ENCODE results near the gene IL1RAPL2.

Gene IL1RAPL2

DNA sequence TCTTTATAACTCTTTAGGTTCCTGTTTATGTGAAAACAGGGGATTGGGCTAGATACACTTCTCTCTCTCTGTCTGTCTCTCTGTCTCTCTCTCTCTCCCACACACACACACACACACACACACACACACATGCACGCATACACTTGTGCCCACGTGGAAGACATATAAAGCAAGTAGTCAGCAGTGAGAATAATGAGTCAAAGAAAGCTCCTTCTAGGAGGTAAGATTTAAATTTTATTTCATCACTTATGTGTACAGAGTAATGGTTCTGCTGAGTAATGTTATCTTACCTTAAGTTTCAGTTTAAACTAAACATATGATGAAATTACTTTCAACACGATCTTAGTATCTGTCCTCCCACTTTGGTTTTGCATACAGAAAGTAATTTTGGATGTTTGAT, 897.5 kb downstream of the IL1RAPL2 start:
- DNase-seq (ENCODE audit: low read depth) = no peak

DNA sequence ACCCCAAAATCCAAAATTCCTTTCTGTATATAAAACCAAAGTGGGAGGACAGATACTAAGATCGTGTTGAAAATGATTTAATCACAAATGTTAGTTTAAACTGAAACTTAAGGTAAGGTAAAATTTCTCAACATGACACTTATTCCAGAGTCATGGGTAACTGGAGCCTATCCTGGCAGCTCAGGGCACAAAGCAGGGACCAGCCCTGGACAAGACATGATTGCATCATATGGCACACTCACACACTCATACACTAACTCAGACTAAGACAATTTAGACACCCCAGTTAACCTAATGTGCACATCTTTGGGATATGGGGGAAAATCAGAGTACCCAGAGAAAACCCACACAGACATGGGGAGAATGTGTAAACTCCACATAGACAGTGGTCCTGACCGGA, 898.6 kb downstream of the IL1RAPL2 start:
- no peak for DNase-seq (ENCODE audit: low read depth)

GRCh38 chrX:105468741-105469140, 902.7 kb downstream of the IL1RAPL2 start:
- no peak for DNase-seq (ENCODE audit: low read depth)

DNA sequence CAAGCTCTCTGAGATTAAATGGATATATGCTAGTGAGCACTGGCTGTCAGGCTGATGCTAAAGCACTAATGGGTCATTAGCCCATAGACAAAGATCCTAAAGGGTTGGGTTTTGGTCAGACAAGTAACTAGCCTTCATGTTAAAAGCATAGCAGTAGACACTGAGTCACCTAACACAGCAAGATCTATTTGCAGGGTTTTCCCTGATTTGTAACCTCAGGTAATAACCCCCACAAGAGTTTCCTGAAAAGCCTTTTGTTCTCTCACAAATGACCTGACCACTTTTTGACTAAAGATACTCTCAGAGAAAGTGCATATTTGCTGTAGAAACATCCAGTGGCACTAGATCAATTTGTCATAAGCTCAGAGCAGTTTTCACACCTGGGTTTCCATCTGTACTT, 905.6 kb downstream of the IL1RAPL2 start:
- no peak for DNase-seq (ENCODE audit: low read depth)

GRCh38 chrX:105475801-105476200, 909.8 kb downstream of the IL1RAPL2 start:
- no peak for DNase-seq (ENCODE audit: low read depth)

GRCh38 chrX:105477351-105477750, 911.4 kb downstream of the IL1RAPL2 start:
- no peak for DNase-seq (ENCODE audit: low read depth)

DNA sequence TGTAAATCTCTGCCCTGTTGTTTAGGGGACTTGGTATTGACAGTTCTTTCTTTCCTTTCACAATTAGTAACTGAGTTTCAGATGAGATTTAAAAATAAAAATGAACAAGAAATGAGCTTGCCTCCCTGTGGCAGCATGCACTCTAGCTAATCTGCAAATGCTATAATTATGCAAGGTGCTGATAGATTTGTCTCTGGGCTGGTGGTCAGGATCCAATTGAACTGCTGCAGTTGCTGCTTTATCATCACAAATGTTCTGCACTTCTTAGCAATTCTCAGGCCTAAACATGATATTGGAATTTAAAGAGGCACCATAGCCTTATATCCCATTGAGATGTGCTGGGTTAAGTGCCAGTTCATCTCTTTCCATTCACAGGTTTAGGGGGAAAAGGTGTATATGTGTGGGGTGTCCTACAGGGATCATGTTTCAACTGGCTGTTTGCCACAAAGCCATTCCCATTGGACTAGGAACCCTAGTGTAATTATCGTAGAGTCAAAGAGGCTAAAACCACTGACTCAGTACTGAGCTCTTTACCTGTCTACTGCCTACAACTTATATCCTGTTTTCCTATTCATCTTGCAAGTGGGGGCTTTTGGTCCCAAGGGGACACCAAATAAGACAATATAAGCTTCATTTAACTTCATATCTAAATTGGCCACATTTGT, 914.8 kb downstream of the IL1RAPL2 start:
- DNase-seq (ENCODE audit: low read depth) = no peak

DNA sequence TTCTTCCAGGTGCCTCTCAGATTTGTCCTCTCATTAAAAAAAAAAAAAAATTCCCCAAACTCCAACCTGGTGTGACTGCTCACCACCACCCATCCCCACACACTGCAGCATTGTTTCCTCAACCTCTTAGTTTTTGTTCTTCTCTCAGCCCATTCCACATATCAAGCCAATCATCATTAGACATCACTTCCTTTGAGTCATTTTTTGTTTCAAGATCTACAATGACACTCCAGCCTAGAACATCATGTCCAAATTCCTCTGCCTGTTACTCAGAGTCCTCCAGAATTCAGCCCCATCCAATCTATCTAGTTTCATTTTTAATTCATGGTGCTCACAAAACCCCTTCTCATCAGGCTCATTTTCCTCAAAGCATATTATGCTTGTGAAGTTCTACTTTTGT, 917.0 kb downstream of the IL1RAPL2 start:
- DNase-seq (ENCODE audit: low read depth) = peak; percentile 8

- no peak for DNase-seq (ENCODE audit: low read depth)
These were observed 922.7 kb downstream of the IL1RAPL2 start for GRCh38 chrX:105488716-105489115.

DNA sequence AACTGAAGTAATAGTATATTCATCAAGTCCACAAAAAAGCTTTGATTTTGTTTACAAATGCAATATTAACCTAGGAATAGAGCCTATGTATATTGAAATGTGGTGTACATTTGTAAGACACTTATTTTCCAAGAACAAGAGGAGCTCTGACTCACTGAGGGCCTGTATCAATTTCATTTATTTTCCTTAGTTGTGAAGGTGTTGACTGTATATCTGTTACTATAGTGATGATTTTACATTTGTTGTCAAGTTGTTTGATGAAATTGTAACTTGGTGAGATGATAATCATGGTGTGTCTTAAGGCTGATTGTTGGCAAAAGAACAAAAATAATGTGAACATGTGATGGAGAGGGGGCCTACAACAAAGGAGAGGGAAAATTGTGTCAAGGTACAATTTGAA, 929.4 kb downstream of the IL1RAPL2 start:
- DNase-seq (ENCODE audit: low read depth) = no peak

GRCh38 chrX:105502336-105502735, 936.3 kb downstream of the IL1RAPL2 start:
- DNase-seq (ENCODE audit: low read depth) = no peak

DNA sequence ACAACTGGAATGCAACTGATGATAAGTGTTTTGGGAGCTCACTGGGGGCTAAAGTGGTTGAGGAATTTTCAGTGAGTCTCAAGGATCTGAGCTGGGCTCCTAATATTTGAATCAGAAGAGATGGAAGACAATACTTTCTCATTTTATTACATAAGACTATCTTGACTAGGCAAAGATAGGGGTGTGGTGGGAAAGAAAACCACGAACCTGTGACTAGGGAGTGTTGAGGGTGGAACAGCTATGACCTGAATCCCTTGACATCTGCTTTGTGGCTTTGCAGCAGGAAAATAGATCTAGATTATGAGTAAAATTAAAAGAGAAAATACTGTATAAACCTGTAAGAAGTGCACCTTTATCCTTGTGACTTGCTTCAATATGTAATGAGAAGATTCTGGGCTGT, 949.6 kb downstream of the IL1RAPL2 start:
- no peak for DNase-seq (ENCODE audit: low read depth)

DNA sequence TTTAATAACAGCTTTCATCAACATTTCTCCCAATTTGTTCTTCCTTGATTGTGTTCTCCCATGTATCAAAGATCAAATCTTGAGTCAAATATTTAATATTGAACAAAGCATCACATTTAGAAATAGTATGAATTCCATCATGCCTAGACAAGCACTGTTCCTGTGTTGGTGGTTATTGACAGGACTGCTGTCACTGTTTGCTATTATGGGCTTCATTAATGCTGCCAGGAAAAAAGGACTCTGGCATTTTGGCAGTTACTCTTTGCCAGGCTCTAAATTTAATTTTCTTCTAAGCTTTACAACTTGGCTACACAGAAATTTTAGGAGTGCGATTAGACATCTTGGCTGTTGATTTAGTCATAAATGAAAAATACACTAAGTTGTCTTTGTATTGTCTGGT, 960.4 kb downstream of the IL1RAPL2 start:
- no peak for DNase-seq (ENCODE audit: low read depth)

DNA sequence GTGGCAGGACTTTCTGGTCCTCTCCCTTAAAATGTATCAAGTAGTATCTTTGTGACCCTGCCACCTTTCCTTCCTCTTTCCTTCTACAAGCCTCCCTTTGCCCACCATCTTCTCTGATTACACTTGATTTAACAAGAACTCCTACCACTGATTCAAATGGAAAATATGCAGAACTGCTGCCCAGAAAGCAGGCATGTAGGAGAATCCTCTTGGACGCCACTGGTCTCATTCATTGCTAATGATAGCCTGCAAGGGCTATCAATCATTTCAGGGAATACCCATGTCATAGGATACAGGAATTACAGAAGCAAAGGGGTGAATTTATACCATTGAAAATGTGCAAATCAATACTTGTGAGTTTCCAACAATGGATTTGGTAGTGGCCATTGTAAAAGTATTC, 961.8 kb downstream of the IL1RAPL2 start:
- no peak for DNase-seq (ENCODE audit: low read depth)

DNA sequence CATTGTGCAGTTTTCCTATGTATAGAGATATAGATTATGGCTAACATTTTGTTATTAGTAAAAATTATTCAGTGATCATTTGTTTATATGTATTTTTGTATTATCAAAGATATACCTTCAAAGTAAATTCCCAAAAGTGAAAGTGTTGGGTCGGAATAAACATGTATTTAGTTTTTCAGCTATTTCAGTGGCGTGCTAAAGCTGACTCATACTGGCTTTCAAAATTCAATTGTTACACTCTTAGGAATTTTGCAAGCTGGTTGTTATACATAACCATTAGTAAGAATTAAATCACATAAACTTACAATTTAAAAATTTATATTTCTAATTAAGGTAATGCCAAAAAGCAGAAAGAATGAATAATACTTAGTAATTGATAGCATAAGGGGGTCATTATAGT, 968.0 kb downstream of the IL1RAPL2 start:
- no peak for DNase-seq (ENCODE audit: low read depth)

DNA sequence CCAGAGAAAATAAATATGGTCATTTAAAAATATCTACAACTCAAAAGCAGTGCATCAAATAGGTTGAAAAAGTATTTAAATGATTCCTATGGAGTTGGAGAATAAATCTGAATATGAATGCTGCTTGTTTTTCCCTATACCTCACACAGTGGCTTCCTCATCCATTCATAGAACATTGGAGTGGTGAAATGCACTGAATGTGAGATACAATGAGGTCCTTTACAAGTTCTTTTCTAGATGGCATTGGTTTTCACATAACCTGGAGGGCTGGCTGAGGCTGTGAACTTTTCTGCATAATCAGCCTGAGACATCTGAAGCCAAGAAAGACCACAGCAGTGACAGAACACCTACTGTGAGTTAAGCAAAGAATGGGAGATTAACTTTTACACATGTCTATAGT, 977.3 kb downstream of the IL1RAPL2 start:
- DNase-seq (ENCODE audit: low read depth) = no peak

- DNase-seq (ENCODE audit: low read depth) = no peak
These were observed 984.2 kb downstream of the IL1RAPL2 start for GRCh38 chrX:105550043-105550663.

- peak; percentile 32 for DNase-seq (ENCODE audit: low read depth)
These were observed 986.4 kb downstream of the IL1RAPL2 start for GRCh38 chrX:105552395-105552794.

DNA sequence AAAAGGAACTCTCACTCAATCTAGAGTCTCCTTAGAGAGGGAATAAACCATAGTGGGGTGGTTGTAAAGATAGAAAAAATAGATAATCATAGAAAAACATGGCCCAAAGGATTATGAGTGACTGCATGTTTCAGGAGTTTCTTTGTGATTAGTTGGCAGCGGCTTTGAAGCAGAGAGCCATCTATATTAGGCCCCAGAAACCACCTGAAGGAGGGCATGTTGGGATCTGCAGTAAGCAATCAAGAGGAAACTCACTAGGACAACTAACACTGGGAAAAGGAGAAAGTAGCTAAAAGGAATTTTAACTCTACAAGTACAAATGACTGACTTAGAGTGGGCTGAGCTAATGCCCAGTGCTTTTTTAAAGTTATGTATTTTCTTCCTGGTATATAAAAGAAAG, 987.1 kb downstream of the IL1RAPL2 start:
- DNase-seq (ENCODE audit: low read depth) = no peak

DNA sequence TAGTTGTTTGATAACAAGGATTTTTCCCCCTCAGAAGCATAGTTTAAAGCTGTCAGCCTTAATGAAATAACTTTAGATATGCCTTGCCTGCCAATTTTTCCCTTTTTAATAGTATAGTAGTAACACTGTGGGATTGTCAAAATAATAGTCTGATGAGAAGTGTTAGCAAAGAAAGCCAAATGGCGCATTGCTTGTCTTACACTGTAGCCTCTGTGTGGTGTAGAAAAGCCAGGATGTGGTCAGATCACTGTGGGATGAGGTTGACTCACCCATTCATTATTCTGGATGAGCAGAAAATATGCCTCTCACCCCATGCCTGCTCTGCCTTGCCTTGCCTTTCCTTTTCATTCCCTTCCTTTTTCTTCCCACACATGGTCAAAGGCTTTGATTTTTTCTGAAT, 998.5 kb downstream of the IL1RAPL2 start:
- peak; percentile 22 for DNase-seq (ENCODE audit: low read depth)

- no peak for DNase-seq (ENCODE audit: low read depth)
These were observed 999.9 kb downstream of the IL1RAPL2 start for GRCh38 chrX:105565856-105566255.

DNA sequence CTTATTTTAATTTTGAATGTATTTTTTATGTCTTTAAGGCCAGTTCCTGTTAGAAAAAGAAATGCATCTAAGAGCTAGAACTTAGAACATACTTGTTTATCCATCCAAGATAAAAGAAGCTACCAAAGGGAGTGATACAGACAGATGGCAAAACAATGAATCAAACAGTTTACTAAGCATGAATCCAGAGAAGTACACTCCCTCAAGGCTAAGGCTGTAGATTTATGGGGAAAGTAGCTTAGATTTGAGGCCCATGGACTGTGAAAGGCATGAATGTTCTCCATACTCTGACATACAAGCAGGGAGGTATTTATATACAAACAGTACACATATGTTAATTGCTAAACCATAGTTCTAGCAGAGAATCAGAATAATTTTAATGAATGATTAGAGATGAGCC, 1001.1 kb downstream of the IL1RAPL2 start:
- DNase-seq (ENCODE audit: low read depth) = no peak

- no peak for DNase-seq (ENCODE audit: low read depth)
These were observed 1042.7 kb downstream of the IL1RAPL2 start for GRCh38 chrX:105608745-105609144.

GRCh38 chrX:105609530-105609929, 1043.5 kb downstream of the IL1RAPL2 start:
- DNase-seq (ENCODE audit: low read depth) = no peak
